Neutrophil (primary cell): ENCODE data around the gene STAT4.

Source experiments
- H3K27ac ChIP-seq: fragments of 200-600 bp; sonication (generic); 2 replicates; pipeline ENCODE4 v1.5.1; 2016; ENCODE audit warnings: mild to moderate bottlenecking, moderate library complexity
- H3K27me3 ChIP-seq: fragments of 200-600 bp; sonication (generic); 2 replicates; pipeline ENCODE4 v1.6.0; 2016; ENCODE audit warnings: mild to moderate bottlenecking
- H3K36me3 ChIP-seq: fragments of 200-600 bp; sonication (generic); 2 replicates; pipeline ENCODE4 v1.5.1; 2017
- H3K4me1 ChIP-seq, 2 experiments: fragments of 200-600 bp in 1 of 2; sonication (generic) in 1 of 2; 1 replicate in 1 of 2; 2 replicates in 1 of 2; pipeline versions ENCODE4 v1.5.1 to v1.6.1; 2013 to 2016; ENCODE audit warnings: low read depth in 1 of 2, low read length in 1 of 2, mild to moderate bottlenecking in 1 of 2, moderate library complexity in 1 of 2; ENCODE audit not compliant: control insufficient read depth in 1 of 2, insufficient read depth in 1 of 2
- H3K4me3 ChIP-seq, 2 experiments: fragments of 200-600 bp in 1 of 2; sonication (generic) in 1 of 2; 1 replicate in 1 of 2; 2 replicates in 1 of 2; pipeline ENCODE4 v1.5.1; 2013 to 2016; ENCODE audit warnings: low read depth in 1 of 2, low read length in 1 of 2, mild to moderate bottlenecking in 1 of 2, moderate library complexity in 1 of 2
- H3K9me3 ChIP-seq: fragments of 200-600 bp; sonication (generic); 2 replicates; pipeline ENCODE4 v1.5.1; 2016
- TF ChIP-seq, protein P1 (sequence below): fragments of 200-600 bp; sonication (generic); IDR thresholded peaks from 2 replicates; pipeline ENCODE4 v1.5.1; 2016; ENCODE audit warnings: antibody characterized with exemption

Gene STAT4

DNA sequence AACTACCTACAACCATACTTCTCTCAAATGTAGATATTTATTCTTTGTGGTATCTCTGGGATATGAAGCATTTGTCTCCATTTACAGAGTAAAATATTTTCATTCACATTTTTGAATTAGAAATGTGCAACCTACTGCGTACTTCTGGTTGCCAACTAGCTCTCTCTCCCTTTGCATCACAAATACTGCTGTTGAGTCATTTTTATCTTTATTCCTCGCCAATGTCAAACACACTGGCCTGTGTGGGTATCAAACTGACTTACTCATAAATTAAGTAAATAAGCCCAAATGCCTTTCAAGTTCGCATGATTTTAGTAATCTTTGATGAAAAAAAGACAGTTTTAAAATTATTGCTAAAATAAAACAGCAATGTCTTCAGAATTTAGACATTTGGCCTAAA is 67.3 kb downstream of the STAT4 start:
- Histone ChIP-seq H3K36me3 (no peaks in the 10 kb centered on the region), H3K27ac (no peak overlapping the region)
- TF ChIP-seq, protein P1, sequence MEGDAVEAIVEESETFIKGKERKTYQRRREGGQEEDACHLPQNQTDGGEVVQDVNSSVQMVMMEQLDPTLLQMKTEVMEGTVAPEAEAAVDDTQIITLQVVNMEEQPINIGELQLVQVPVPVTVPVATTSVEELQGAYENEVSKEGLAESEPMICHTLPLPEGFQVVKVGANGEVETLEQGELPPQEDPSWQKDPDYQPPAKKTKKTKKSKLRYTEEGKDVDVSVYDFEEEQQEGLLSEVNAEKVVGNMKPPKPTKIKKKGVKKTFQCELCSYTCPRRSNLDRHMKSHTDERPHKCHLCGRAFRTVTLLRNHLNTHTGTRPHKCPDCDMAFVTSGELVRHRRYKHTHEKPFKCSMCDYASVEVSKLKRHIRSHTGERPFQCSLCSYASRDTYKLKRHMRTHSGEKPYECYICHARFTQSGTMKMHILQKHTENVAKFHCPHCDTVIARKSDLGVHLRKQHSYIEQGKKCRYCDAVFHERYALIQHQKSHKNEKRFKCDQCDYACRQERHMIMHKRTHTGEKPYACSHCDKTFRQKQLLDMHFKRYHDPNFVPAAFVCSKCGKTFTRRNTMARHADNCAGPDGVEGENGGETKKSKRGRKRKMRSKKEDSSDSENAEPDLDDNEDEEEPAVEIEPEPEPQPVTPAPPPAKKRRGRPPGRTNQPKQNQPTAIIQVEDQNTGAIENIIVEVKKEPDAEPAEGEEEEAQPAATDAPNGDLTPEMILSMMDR: no peak

DNA sequence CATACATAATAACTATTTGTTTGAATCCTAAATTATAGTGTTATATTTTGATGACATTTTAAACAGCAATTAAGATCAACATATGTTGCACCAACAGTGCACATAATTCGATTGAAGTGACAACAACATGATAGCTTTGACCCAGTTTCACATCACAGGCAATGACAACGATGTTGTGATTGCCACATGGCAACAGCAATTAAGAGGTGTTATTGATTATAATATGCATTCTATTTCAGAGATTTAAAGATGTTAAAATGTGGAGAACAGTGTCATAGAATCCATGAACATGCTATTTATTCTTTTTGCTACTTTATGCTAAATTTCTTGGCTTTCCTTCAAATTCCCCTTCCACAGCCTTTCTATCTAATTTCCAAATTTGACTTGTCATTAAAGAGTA is 68.5 kb downstream of the STAT4 start:
- H3K36me3 ChIP-seq: no peaks in the 10 kb centered on the region
- TF ChIP-seq, protein P1: no peak
- H3K27ac ChIP-seq: no peak overlapping the region
- no peaks in the 10 kb centered on the region for H3K9me3 ChIP-seq
- no peak overlapping the region for H3K4me3 ChIP-seq
- H3K4me1 ChIP-seq: no peaks in the 10 kb centered on the region
- H3K27me3 ChIP-seq: no peaks in the 10 kb centered on the region

More for the DNA sequence above, 67.3 kb downstream of the STAT4 start:
- H3K9me3 ChIP-seq: no peaks in the 10 kb centered on the region
- H3K27me3 ChIP-seq: no peaks in the 10 kb centered on the region
- H3K4me3 ChIP-seq: no peak overlapping the region
- no peaks in the 10 kb centered on the region for H3K4me1 ChIP-seq

DNA sequence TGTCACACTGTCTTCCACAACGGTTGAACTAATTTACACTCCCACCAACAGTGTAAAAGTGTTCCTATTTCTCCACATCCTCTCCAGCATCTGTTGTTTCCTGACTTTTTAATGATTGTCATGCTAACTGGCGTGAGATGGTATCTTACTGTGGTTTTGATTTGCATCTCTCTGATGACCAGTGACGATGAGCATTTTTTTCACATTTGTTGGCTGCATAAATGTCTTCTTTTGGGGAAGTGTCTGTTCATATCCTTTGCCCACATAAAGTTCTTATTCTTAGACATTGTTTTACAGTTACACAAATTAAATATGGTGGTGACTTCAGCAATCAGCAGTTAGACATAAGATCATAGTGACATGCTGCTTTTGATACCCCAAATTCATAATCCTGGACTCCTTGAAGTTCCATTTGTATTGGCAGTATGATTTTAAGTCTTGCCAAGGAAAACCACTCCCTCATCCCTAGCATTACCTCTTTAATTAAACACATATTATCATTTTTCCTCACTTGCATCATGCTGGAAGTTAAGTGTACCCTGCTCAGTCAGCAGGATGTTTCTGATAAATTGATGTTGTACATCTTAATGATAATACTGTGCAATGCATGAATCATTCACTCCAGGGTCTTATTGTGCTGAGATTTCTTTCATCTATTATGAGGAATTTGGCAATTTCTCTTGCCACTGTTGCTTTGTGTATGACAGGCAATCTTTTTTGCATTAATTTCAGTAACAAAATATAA is 69.2 kb downstream of the STAT4 start:
- Histone ChIP-seq H3K9me3 (no peaks in the 10 kb centered on the region), H3K36me3 (no peaks in the 10 kb centered on the region), H3K4me3 (no peak overlapping the region), H3K27ac (no peak overlapping the region), H3K27me3 (no peaks in the 10 kb centered on the region), H3K4me1 (no peaks in the 10 kb centered on the region)
- TF ChIP-seq, protein P1: no peak

DNA sequence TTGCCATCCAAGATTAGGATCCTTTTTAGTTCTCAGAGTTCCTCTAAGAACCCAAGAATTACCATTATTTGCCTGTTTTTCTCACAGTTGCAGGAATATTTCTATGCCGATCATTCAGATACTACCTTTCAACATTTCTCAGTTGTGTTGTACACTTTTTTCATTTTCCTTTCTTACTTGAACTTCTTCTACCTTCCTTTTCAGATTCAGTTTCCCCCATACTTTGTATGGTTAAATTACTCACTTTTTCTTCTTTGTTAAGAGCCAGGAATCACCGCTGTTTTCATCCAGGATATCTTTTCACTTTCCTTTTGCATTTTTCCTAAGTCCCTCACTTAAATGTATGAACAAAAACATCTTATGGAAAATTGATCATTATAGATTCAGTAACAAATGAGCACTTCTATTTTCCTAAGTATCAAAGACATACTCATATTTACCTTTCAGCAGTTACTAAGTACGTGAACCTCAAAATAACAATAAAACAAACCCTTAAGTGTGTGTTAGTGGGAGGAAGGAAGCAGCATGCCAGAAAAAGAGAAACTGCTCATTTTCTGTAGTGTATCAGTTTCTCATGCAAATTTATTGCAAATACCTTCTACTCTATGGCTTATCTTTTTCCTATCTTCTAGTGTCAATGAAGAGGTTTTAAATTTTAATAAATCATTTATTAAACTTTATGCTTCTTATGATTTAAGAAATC is 72.5 kb downstream of the STAT4 start:
- no peak overlapping the region for H3K27ac ChIP-seq
- H3K4me1 ChIP-seq: no peaks in the 10 kb centered on the region
- no peaks in the 10 kb centered on the region for H3K36me3 ChIP-seq
- no peaks in the 10 kb centered on the region for H3K27me3 ChIP-seq
- H3K9me3 ChIP-seq: no peaks in the 10 kb centered on the region
- TF ChIP-seq, protein P1: no peak
- no peak overlapping the region for H3K4me3 ChIP-seq

DNA sequence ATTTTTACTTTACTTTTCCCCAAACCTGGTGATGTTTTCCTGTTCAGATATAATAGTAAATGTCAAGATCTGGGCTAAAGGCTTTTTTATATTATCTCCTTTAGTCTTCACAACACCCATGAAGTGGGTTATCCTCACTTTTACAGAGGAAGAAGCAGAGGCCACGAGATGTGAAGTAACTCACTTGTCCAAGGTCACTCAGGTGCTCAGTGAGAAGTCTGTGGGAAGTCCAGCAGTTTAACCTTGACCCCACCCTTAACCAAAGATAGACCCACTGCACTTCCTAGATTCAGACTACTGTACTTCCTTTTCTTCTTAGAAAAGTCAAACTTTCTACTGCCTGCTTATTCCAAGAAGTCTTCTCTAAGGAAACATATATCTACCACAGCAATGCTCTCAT is 80.5 kb downstream of the STAT4 start:
- Histone ChIP-seq H3K4me1 (peaks cover 12 to 18% of the 10 kb centered on the region in 2 experiments), H3K36me3 (no peaks in the 10 kb centered on the region), H3K9me3 (no peaks in the 10 kb centered on the region), H3K27ac (no peak overlapping the region), H3K4me3 (no peak overlapping the region), H3K27me3 (no peaks in the 10 kb centered on the region)
- TF ChIP-seq, protein P1: no peak
